DOHH2 (cell line): ENCODE results near the gene TRIM62.

Source experiments
- H3F3A ChIP-seq: fragments of 200-600 bp; sonication (generic), shearing (Covaris generic); 2 replicates; pipeline ENCODE4 v1.6.0; 2016; ENCODE audit warnings: antibody characterized with exemption, mild to moderate bottlenecking; ENCODE audit not compliant: control insufficient read depth, insufficient read depth
- H3K27ac ChIP-seq: fragments of 200-600 bp; sonication (generic); 2 replicates; pipeline ENCODE4 v1.5.1; 2014; ENCODE audit warnings: low read depth, mild to moderate bottlenecking, low read length, moderate library complexity
- H3K27me3 ChIP-seq: fragments of 200-600 bp; sonication (generic); 2 replicates; pipeline ENCODE4 v1.6.1; 2014; ENCODE audit warnings: mild to moderate bottlenecking, low read length, mixed read lengths; ENCODE audit not compliant: control insufficient read depth
- H3K36me3 ChIP-seq: fragments of 200-600 bp; sonication (generic); 2 replicates; pipeline ENCODE4 v1.6.1; 2014; ENCODE audit warnings: mild to moderate bottlenecking, low read length, moderate library complexity, mixed read lengths; ENCODE audit not compliant: control insufficient read depth
- H3K4me1 ChIP-seq: fragments of 200-600 bp; sonication (generic); 2 replicates; pipeline ENCODE4 v1.6.1; 2014; ENCODE audit warnings: mild to moderate bottlenecking, low read length, mixed read lengths; ENCODE audit not compliant: control insufficient read depth
- H3K4me2 ChIP-seq: fragments of 200-600 bp; sonication (generic); 2 replicates; pipeline ENCODE4 v1.6.0; 2014; ENCODE audit warnings: mild to moderate bottlenecking, low read length, moderate library complexity
- H3K4me3 ChIP-seq: fragments of 200-600 bp; sonication (generic); 2 replicates; pipeline ENCODE4 v1.5.1; 2014; ENCODE audit warnings: mild to moderate bottlenecking, low read length, mixed read lengths
- H3K79me2 ChIP-seq: fragments of 200-600 bp; sonication (generic); 2 replicates; pipeline ENCODE4 v1.6.1; 2014; ENCODE audit warnings: mild to moderate bottlenecking, low read length, mixed read lengths; ENCODE audit not compliant: control insufficient read depth
- H3K9me2 ChIP-seq: fragments of 200-600 bp; sonication (generic); replicated peaks from 2 replicates; pipeline ENCODE4 v1.6.1; 2014; ENCODE audit warnings: mild to moderate bottlenecking, low read length, mixed read lengths; ENCODE audit not compliant: control insufficient read depth
- H3K9me3 ChIP-seq: fragments of 200-600 bp; sonication (generic); 2 replicates; pipeline ENCODE4 v1.6.1; 2014; ENCODE audit warnings: antibody characterized with exemption, low read length, mixed read lengths; ENCODE audit not compliant: control insufficient read depth, insufficient read depth
- H4K20me1 ChIP-seq: fragments of 200-600 bp; sonication (generic); 2 replicates; pipeline ENCODE4 v1.6.0; 2014; ENCODE audit warnings: low read depth, mild to moderate bottlenecking, antibody characterized with exemption, low read length, moderate library complexity; ENCODE audit not compliant: control insufficient read depth, insufficient read depth
- CTCF ChIP-seq: fragments of 200-600 bp; sonication (generic); IDR thresholded peaks from one replicate; pipeline ENCODE4 v1.5.1; 2014; ENCODE audit warnings: antibody characterized with exemption, mild to moderate bottlenecking, low read depth, low read length; ENCODE audit not compliant: poor library complexity, severe bottlenecking
- EZH2phosphoT487 ChIP-seq: fragments of 200-600 bp; sonication (generic); IDR thresholded peaks from 2 replicates; pipeline ENCODE4 v1.6.1; 2017; ENCODE audit warnings: borderline replicate concordance, mild to moderate bottlenecking, antibody characterized with exemption, low read length, moderate library complexity, mixed read lengths

TRIM62 gene

GRCh38 chr1:33150522-33150921 is 31.3 kb downstream of the TRIM62 start:
- H3F3A ChIP-seq = no peaks in the 10 kb centered on the region
- H3K36me3 ChIP-seq = no peaks in the 10 kb centered on the region
- no peaks in the 10 kb centered on the region for H3K27me3 ChIP-seq
- H3K4me2 ChIP-seq = no peak overlapping the region
- no peak overlapping the region for H3K27ac ChIP-seq
- no peak for TF ChIP-seq CTCF
- no peaks in the 10 kb centered on the region for H3K9me3 ChIP-seq
- no peak overlapping the region for H3K4me3 ChIP-seq
- peaks cover 13% of the 10 kb centered on the region for H3K4me1 ChIP-seq
- H3K9me2 ChIP-seq = no peaks in the 10 kb centered on the region
- no peaks in the 10 kb centered on the region for H3K79me2 ChIP-seq
- H4K20me1 ChIP-seq = no peaks in the 10 kb centered on the region; the same call in 1 of the 2 replicates

GRCh38 chr1:33149453-33150190 is 32.2 kb downstream of the TRIM62 start:
- Histone ChIP-seq H3K4me1 (peaks cover 13% of the 10 kb centered on the region), H4K20me1 (no peaks in the 10 kb centered on the region; the same call in 1 of the 2 replicates), H3K27ac (no peak overlapping the region), H3K79me2 (no peaks in the 10 kb centered on the region), H3K27me3 (no peaks in the 10 kb centered on the region), H3K36me3 (no peaks in the 10 kb centered on the region), H3K9me3 (no peaks in the 10 kb centered on the region), H3K9me2 (no peaks in the 10 kb centered on the region), H3K4me2 (no peak overlapping the region), H3F3A (no peaks in the 10 kb centered on the region), H3K4me3 (no peak overlapping the region)
- no peak for TF ChIP-seq CTCF
- TF ChIP-seq EZH2phosphoT487 = no peak

DNA sequence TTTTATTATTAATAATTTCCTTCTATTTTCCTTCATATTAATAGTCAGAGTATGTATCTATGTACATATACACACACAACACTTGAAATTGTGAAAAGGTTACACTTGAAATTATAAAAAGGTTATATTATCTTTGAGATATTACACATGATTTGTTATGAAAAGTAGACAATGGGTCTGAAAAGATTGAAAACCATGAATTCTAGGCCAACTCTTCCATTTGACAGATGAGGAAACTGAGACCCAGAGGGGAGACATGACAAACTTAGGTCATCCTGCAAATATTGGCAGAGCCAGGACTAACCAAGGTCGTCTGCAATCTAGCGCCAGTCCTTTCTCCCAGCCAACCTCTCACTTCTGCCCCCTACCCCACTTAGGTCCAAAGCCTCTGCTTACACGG is 33.2 kb downstream of the TRIM62 start:
- TF ChIP-seq CTCF (no peak), EZH2phosphoT487 (no peak)
- H4K20me1 ChIP-seq = no peaks in the 10 kb centered on the region; the same call in 1 of the 2 replicates
- H3K9me3 ChIP-seq = no peaks in the 10 kb centered on the region
- H3K36me3 ChIP-seq = no peaks in the 10 kb centered on the region
- no peaks in the 10 kb centered on the region for H3K9me2 ChIP-seq
- no peaks in the 10 kb centered on the region for H3K79me2 ChIP-seq
- no peak overlapping the region for H3K4me2 ChIP-seq
- peaks cover 11% of the 10 kb centered on the region for H3K4me1 ChIP-seq
- no peak overlapping the region for H3K4me3 ChIP-seq
- H3F3A ChIP-seq = no peaks in the 10 kb centered on the region
- H3K27me3 ChIP-seq = no peaks in the 10 kb centered on the region
- H3K27ac ChIP-seq = no peak overlapping the region
